ENCODE measurements around the gene NUB1.

The NUB1 gene

DNA sequence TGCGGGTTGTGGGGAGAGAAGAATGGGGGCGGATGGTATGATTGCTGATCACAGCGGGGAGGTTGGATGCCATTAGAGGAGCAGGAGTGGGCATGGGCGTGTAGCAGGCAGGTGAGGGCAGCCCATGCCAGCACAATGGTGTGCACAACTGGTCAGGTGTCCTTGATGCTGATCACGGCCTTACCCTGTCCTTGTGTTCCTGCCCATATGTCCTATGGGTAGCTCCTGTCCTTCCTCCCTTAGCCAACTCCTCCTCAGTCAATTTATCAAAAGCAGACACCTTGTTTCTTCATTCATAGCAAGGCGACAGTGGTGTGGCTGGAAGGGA lies 37.5 kb downstream of the NUB1 start:
- no peak for DNase-seq (ENCODE audit: low spot score)
- in situ Hi-C loops (cut with MboI; ENCODE audit: low sequenced_read_pairs, unreplicated experiment) = no loop called here
- TF ChIP-seq, protein P1, sequence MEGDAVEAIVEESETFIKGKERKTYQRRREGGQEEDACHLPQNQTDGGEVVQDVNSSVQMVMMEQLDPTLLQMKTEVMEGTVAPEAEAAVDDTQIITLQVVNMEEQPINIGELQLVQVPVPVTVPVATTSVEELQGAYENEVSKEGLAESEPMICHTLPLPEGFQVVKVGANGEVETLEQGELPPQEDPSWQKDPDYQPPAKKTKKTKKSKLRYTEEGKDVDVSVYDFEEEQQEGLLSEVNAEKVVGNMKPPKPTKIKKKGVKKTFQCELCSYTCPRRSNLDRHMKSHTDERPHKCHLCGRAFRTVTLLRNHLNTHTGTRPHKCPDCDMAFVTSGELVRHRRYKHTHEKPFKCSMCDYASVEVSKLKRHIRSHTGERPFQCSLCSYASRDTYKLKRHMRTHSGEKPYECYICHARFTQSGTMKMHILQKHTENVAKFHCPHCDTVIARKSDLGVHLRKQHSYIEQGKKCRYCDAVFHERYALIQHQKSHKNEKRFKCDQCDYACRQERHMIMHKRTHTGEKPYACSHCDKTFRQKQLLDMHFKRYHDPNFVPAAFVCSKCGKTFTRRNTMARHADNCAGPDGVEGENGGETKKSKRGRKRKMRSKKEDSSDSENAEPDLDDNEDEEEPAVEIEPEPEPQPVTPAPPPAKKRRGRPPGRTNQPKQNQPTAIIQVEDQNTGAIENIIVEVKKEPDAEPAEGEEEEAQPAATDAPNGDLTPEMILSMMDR (IDR thresholded peaks at IDR 0.05; ENCODE audit: borderline replicate concordance, control extremely low read depth, extremely low read depth, insufficient read depth, missing control alignments) = no peak

DNA sequence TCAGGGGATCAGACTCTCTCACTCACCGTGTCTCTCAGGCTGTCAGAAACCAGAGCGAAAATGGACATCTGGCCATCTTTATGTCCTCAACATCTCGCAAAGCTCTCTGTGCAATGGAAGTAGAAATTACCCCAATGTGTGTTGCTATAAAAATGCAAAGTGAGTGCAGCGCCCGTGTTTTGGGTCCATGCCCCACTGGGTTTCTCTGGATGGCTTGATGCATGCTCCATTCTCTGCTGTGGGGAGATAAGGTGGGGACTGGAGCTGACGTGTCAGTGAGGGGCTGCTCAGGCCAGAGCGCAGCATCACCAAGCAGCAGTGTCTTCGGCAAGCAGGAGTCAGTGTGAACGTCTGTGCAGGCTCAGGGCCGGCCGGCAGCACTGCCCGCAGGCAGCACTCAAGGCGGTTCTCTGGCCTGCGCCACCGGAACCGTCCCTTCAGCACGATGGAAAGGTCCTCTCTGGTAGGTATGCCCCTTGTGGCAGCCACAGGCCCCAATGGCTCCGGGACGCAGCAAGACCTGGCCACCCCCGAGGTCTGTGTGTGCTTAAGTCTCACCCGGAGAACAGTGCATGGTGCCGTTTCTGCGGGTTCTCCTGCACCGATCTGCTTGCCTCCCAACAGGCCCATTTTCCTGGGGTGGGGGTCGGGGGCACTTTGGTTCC lies 38.1 kb downstream of the NUB1 start:
- TF ChIP-seq, protein P1 (IDR thresholded peaks at IDR 0.05; ENCODE audit: borderline replicate concordance, control extremely low read depth, extremely low read depth, insufficient read depth, missing control alignments) = no peak
- no peak for DNase-seq (ENCODE audit: low spot score)
- in situ Hi-C loops (cut with MboI; ENCODE audit: low sequenced_read_pairs, unreplicated experiment) = no loop called here

DNA sequence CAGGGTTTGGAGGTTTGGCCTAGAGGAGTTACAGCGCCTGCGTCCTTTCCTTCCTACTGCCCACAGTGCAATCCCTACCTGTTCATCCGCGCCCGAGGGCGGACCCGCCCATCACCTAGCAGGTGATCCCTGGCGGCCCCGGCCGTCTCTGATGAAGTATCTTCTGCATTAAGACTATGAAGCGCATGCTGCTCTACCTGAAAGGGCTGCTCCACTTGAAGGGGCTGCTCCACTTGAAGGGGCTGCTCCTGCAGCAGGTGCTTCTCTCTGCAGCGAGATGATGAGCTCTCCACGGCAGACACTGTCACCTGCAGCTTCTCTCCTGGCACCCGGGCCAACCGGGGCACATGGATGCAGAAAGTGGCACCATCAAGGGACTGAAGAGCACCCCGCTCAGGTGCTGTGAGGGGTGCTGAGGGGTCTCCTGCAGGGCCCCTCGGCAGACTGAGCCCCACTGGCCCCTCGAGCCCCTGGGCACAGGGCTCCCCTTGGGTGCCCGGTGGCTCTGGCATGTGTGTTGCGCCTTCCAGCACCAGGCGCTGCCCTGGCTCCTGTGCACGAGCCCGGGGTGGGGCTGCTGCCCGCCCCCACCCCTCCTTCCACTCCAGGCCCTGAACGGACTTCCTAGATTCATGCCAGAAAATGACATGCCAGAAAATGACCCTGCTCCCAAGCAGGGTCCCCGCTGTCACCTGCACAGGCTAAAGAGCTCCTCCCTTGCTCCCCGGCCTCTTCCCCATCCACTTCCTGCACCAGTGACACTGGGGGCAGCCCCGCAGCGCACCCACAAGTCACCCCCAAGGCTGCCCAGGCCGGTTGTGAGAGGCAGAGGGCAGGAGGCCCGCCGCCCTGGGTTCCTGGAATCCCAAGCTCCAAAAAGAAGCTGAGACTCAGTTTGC lies 38.8 kb downstream of the NUB1 start:
- TF ChIP-seq, protein P1 (IDR thresholded peaks at IDR 0.05; ENCODE audit: borderline replicate concordance, control extremely low read depth, extremely low read depth, insufficient read depth, missing control alignments) = no peak
- in situ Hi-C loops (cut with MboI; ENCODE audit: low sequenced_read_pairs, unreplicated experiment) = no loop called here
- no peak for DNase-seq (ENCODE audit: low spot score)

DNA sequence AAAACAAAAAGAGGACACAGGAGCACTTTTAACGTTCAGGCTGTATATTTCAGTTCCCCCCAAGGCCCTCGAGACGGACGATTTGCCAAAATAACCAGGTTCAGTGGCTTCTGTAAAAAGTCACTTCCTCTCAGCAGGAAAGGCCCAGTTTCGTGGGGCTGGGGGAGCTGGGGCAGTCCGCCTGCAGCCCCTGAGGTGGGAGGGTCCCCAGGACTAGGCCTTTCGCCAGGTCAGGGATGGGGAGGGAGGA lies 39.4 kb downstream of the NUB1 start:
- DNase-seq (ENCODE audit: low spot score) = peak; percentile 75
- TF ChIP-seq, protein P1 (IDR thresholded peaks at IDR 0.05; ENCODE audit: borderline replicate concordance, control extremely low read depth, extremely low read depth, insufficient read depth, missing control alignments) = no peak
- in situ Hi-C loops (cut with MboI; ENCODE audit: low sequenced_read_pairs, unreplicated experiment) = no loop called here

DNA sequence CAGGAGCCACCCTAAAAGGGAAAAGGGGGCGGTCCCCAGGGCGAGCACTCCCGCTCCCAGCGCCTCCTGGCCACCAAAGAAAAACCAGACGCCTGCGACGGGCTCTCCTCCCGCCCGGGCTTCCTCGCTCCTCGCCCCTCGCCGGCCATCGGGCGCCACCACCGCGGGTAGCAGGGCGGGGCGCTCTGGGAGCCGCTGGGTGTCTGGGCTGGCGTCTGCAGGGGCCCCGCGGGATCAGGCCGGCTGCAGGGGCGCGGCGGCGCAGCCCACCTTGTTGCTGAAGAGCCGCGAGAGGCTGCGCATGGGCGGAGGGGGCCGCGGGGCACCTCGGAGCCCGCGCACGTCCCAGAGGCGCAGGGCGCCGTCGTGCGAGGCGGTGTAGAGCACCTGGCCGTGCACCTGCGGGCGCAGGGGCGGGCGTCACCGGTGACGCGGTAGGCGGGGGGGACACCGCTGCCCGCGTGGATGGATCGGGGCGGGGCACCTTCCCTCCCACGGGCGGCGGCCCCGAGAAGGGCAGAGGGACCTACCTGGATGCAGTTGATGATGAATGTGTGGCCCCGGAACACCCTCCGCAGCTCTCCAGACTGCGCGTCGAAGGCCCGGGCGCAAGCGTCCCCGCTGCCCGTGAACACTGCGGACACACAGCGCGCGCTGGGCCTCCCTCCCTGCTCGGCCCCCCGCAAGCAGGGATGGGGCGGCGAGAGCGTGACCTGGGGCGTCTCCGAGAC lies 39.9 kb downstream of the NUB1 start:
- DNase-seq (ENCODE audit: low spot score) = peak; percentile 73
- in situ Hi-C loops (cut with MboI; ENCODE audit: low sequenced_read_pairs, unreplicated experiment) = no loop called here
- TF ChIP-seq, protein P1 (IDR thresholded peaks at IDR 0.05; ENCODE audit: borderline replicate concordance, control extremely low read depth, extremely low read depth, insufficient read depth, missing control alignments) = no peak

DNA sequence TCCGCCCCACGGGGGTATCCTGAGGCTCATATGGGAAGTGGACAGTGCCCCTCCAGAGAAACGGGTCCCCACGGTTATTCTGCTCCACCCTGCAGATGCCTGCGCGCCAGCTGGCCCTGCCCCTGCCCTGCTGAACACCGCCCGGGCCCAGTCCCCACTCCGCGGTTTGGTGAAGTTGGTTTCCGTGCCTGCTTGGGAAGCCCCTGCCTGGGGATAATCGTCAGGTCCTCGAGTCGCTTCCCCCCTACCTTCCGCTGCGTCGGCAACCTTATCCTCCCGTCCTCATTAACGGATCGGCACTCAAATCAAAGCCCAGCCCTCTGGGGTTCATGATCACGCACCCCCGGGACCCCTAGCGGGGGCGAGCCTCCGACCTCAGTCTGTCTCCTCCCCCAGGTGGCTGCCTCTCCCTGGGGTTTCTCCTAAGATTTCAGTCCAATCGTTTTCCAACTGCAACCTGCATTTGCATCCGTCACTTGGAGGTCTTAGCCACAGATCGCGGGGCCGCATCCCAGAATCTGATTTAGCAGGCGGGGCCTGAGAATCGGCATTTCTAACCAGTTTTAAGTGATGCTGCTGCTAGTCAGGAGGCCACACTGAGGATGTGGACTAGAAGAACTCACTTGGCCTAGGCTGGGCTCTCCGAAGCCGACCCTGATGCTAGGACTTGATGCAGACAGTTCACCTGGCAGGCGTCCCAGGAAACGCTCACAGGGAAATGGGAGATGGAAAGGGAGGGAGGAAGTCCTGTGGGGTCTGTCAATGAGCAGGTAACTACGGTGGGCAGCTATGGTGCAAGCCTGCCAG lies 40.7 kb downstream of the NUB1 start:
- no peak for DNase-seq (ENCODE audit: low spot score)
- TF ChIP-seq, protein P1 (IDR thresholded peaks at IDR 0.05; ENCODE audit: borderline replicate concordance, control extremely low read depth, extremely low read depth, insufficient read depth, missing control alignments) = no peak
- in situ Hi-C loops (cut with MboI; ENCODE audit: low sequenced_read_pairs, unreplicated experiment) = no loop called here

Measured in GM13976 (cell line).